Measurements from ENCODE around the gene SOX6.

DNA sequence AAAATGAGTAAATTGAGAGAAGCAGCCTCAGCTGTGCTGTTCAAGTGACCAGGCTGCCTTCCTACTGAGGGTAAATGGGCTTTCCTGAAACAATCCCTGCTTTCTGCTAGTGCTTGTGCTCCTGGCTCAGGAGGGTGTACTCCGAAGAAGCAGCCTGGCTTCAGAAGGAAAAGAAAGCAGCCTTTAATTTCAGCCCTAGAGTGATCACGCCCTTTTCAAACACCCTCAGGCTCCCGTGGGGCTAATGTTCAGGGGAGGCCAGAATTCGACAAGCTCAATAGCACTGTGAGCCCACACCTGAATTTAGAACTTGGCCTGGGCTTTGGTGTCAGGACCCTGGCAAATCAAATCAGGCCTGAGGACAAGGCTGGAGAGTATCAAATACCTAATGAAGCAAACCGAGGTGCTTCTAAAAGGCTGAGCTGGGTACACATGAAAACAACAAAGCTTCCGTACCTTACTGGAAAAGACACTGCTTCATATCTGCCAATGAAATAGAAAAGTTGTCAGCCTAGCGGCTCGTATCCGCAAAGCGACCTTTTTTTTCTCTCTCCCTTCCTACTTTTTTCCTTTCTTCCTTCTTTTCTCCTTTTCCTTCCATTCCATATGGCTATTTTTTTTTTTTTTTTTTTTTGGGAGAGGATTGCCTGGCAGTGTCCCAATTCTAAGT is 387.8 kb downstream of the SOX6 start:
- TF ChIP-seq, protein P1, sequence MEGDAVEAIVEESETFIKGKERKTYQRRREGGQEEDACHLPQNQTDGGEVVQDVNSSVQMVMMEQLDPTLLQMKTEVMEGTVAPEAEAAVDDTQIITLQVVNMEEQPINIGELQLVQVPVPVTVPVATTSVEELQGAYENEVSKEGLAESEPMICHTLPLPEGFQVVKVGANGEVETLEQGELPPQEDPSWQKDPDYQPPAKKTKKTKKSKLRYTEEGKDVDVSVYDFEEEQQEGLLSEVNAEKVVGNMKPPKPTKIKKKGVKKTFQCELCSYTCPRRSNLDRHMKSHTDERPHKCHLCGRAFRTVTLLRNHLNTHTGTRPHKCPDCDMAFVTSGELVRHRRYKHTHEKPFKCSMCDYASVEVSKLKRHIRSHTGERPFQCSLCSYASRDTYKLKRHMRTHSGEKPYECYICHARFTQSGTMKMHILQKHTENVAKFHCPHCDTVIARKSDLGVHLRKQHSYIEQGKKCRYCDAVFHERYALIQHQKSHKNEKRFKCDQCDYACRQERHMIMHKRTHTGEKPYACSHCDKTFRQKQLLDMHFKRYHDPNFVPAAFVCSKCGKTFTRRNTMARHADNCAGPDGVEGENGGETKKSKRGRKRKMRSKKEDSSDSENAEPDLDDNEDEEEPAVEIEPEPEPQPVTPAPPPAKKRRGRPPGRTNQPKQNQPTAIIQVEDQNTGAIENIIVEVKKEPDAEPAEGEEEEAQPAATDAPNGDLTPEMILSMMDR (IDR thresholded peaks at IDR 0.05; ENCODE audit: poor library complexity, severe bottlenecking), result no peak
- TF ChIP-seq EP300 (conservative IDR thresholded peaks at IDR 0.05; ENCODE audit: poor library complexity, severe bottlenecking), result no peak
- no peak for TF ChIP-seq EZH2 (IDR thresholded peaks at IDR 0.05; ENCODE audit: borderline replicate concordance, insufficient read depth, low read length, poor library complexity, severe bottlenecking)
- no peak for TF ChIP-seq SMC3 (conservative IDR thresholded peaks at IDR 0.05; ENCODE audit: poor library complexity)
- TF ChIP-seq RAD21 (conservative IDR thresholded peaks at IDR 0.05), result no peak
- TF ChIP-seq POLR2AphosphoS5 (IDR thresholded peaks at IDR 0.05), result no peak
